Testis (tissue), 2 donors: ENCODE results near the gene SLITRK5.

ENCODE experiments used
- CTCF ChIP-seq, 3 experiments: fragments of 450-650 bp in 2 of 3; fragments of 200-600 bp in 1 of 3; sonication (generic) in 1 of 3; IDR thresholded peaks; one replicate each; pipeline ENCODE4 v1.5.1; 2016 to 2019; ENCODE audit warnings: antibody characterized with exemption in 3 of 3, mild to moderate bottlenecking in 2 of 3, moderate library complexity in 1 of 3
- POLR2A ChIP-seq: fragments of 450-650 bp; IDR thresholded peaks from one replicate; pipeline ENCODE4 v1.6.1; 2017; ENCODE audit warnings: antibody characterized with exemption, mild to moderate bottlenecking, moderate library complexity

GRCh38 chr13:87712012-87712411 lies 40.8 kb downstream of the SLITRK5 start:
- TF ChIP-seq CTCF (IDR thresholded peaks at IDR 0.05) (no peak), POLR2A (no peak)
